GM23338 (cell line): Measurements from ENCODE around the gene DIAPH3. TPM values are rescaled to one million over a fixed set of nuclear protein-coding genes. Genes with fewer than 3 reads are reported as not detected.

Experiments
- ATAC-seq: fragments of 200-7000 bp; cut with Tn5 transposase; 3 replicates; pipeline ENCODE4 v1.9.1; 2020
- DNase-seq: peaks from one replicate; pipeline ENCODE4 v3.0.0-alpha.2; 2015; ENCODE audit warnings: low spot score
- H2AFZ ChIP-seq: fragments of 200-600 bp; sonication (generic); 2 replicates; pipeline ENCODE4 v1.8.0; 2016; ENCODE audit warnings: antibody characterized with exemption, mild to moderate bottlenecking, moderate library complexity
- H3F3A ChIP-seq: fragments of 200-600 bp; sonication (generic); replicated peaks from 2 replicates; pipeline ENCODE4 v1.8.0; 2017; ENCODE audit warnings: antibody characterized with exemption, mixed run types, low read depth
- H3K27ac ChIP-seq: fragments of 200-600 bp; sonication (generic); 2 replicates; pipeline ENCODE4 v1.6.1; 2016; ENCODE audit warnings: low read depth
- H3K27me3 ChIP-seq: fragments of 200-600 bp; sonication (generic); 2 replicates; pipeline ENCODE4 v1.8.0; 2016; ENCODE audit warnings: mild to moderate bottlenecking, mixed run types, moderate library complexity; ENCODE audit not compliant: insufficient read depth
- H3K36me3 ChIP-seq: fragments of 200-600 bp; sonication (generic); 2 replicates; pipeline ENCODE4 v1.8.0; 2016; ENCODE audit warnings: mild to moderate bottlenecking; ENCODE audit not compliant: insufficient read depth
- H3K4me1 ChIP-seq: fragments of 200-600 bp; sonication (generic); 2 replicates; pipeline ENCODE4 v1.8.0; 2016; ENCODE audit warnings: mild to moderate bottlenecking, moderate library complexity; ENCODE audit not compliant: insufficient read depth
- H3K4me2 ChIP-seq: fragments of 200-600 bp; sonication (generic); 2 replicates; pipeline ENCODE4 v1.7.1; 2017; ENCODE audit warnings: mixed run types
- H3K4me3 ChIP-seq: fragments of 200-600 bp; sonication (generic); 2 replicates; pipeline ENCODE4 v1.6.1; 2016; ENCODE audit warnings: mixed run types
- H3K79me2 ChIP-seq: fragments of 200-600 bp; sonication (generic); replicated peaks from 2 replicates; pipeline ENCODE4 v1.8.0; 2017; ENCODE audit warnings: mild to moderate bottlenecking; ENCODE audit not compliant: insufficient read depth
- H3K9me2 ChIP-seq: fragments of 200-600 bp; sonication (generic); 2 replicates; pipeline ENCODE4 v1.8.0; 2017; ENCODE audit not compliant: insufficient read depth
- H4K20me1 ChIP-seq: fragments of 200-600 bp; sonication (generic); replicated peaks from 2 replicates; pipeline ENCODE4 v1.8.0; 2017; ENCODE audit warnings: mild to moderate bottlenecking; ENCODE audit not compliant: insufficient read depth
- H3K27ac Mint-ChIP-seq: 2 replicates; pipeline ENCODE4 v1.8.0; 2020; ENCODE audit warnings: inconsistent platforms, mild to moderate bottlenecking, moderate library complexity, mixed read lengths
- H3K27me3 Mint-ChIP-seq: 3 replicates; pipeline ENCODE4 v1.8.0; 2022; ENCODE audit warnings: low read depth, mild to moderate bottlenecking, moderate library complexity, mixed read lengths, inconsistent platforms; ENCODE audit not compliant: insufficient read depth, poor library complexity
- H3K36me3 Mint-ChIP-seq: 3 replicates; pipeline ENCODE4 v1.8.0; 2021; ENCODE audit warnings: low read depth, mild to moderate bottlenecking, inconsistent platforms, moderate library complexity, mixed read lengths
- H3K4me1 Mint-ChIP-seq: 3 replicates; pipeline ENCODE4 v1.8.0; 2020; ENCODE audit warnings: mild to moderate bottlenecking, inconsistent platforms, mixed read lengths
- H3K4me3 Mint-ChIP-seq: 3 replicates; pipeline ENCODE4 v1.8.0; 2021; ENCODE audit warnings: moderate library complexity, mild to moderate bottlenecking, inconsistent platforms, mixed read lengths
- H3K9me3 Mint-ChIP-seq: 3 replicates; pipeline ENCODE4 v1.8.0; 2020; ENCODE audit warnings: moderate library complexity, mild to moderate bottlenecking, inconsistent platforms, mixed read lengths
- CREB1 ChIP-seq: fragments of 250-450 bp; sonication (Bioruptor Pico); IDR thresholded peaks from 2 replicates; pipeline ENCODE4 v1.5.0; 2020; ENCODE audit warnings: low read depth, mild to moderate bottlenecking, moderate library complexity
- EZH2 ChIP-seq: fragments of 200-600 bp; sonication (generic); IDR thresholded peaks from one replicate; pipeline ENCODE4 v1.8.0; 2017; ENCODE audit warnings: antibody characterized with exemption, mild to moderate bottlenecking, low read depth; ENCODE audit not compliant: unreplicated experiment
- JUNB ChIP-seq: IDR thresholded peaks from one replicate; pipeline ENCODE4 v1.6.1; 2016; ENCODE audit warnings: antibody characterized with exemption; ENCODE audit not compliant: unreplicated experiment
- NANOG ChIP-seq: IDR thresholded peaks from 2 replicates; pipeline ENCODE4 v1.6.1; 2016; ENCODE audit warnings: antibody characterized with exemption, borderline replicate concordance
- POLR2AphosphoS5 ChIP-seq: IDR thresholded peaks from 2 replicates; pipeline ENCODE4 v1.6.1; 2016; ENCODE audit warnings: antibody characterized with exemption, low read depth
- STAT1 ChIP-seq: IDR thresholded peaks from one replicate; pipeline ENCODE4 v1.6.1; 2016; ENCODE audit warnings: antibody characterized with exemption; ENCODE audit not compliant: unreplicated experiment
- ZNF331 ChIP-seq: fragments of 250-450 bp; sonication (Bioruptor Pico); IDR thresholded peaks from 2 replicates; pipeline ENCODE4 v1.5.0; 2020; ENCODE audit warnings: low read depth, mild to moderate bottlenecking, moderate library complexity
- polyA plus RNA-seq: library from polyadenylated mRNA; unstranded; fragments of >200 nt; fragmentation: Nextera tagmentation; extraction: Ambion mirVana; gene quantifications from 2 replicates; pipeline ENCODE4 v1.2.1, GENCODE V29; 2016
- total RNA-seq: library from RNA; depleted of rRNA; stranded (reverse); fragments of >200 nt; shearing (Covaris generic); gene quantifications from 2 replicates; pipeline ENCODE4 v1.2.3, GENCODE V29; 2014
- TF ChIP-seq, protein P1 (sequence below), 2 experiments: fragments of 200-600 bp in 1 of 2; sonication (generic) in 1 of 2; conservative IDR thresholded peaks; 2 replicates each; pipeline versions ENCODE4 v1.5.1 to v1.6.1; 2016 to 2017; ENCODE audit warnings: antibody characterized with exemption in 2 of 2, low read depth in 2 of 2, mild to moderate bottlenecking in 2 of 2, moderate library complexity in 1 of 2

Gene DIAPH3
- total and polyA plus RNA-seq, 2 experiments from 2014 or later: 23.4 to 30.2 TPM

DNA sequence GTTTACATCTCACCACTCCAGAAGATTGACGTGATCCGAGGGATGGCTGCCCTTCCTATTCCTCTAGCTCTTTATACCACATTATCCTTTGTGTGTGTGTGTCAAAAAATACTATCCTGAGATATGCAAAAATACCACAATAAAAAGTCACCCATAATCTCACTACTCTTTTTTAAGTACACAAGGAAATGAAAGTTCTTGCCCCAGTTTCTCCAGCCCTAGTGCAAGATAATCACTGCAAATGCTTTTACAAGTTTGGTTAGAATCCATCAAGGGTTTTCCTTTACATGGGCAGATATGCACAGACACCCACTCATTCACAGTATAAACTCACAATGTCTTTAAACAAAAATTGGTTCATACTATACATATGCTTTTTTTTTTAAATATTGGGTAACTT is 89.3 kb downstream of the DIAPH3 start:
- H3K27ac Mint-ChIP-seq: no peak overlapping the region
- H3K4me2 ChIP-seq: no peak overlapping the region
- H3K27ac ChIP-seq: no peak overlapping the region
- DNase-seq (no peak), ATAC-seq (no peak)
- peaks cover under 1% of the 10 kb centered on the region for H3K27me3 Mint-ChIP-seq
- no peaks in the 10 kb centered on the region for H3F3A ChIP-seq
- no peaks in the 10 kb centered on the region for H3K4me1 ChIP-seq
- no peaks in the 10 kb centered on the region for H3K36me3 ChIP-seq
- peaks cover 3% of the 10 kb centered on the region; the same call in 1 of the 2 replicates for H3K9me2 ChIP-seq
- no peaks in the 10 kb centered on the region for H3K27me3 ChIP-seq
- H3K36me3 Mint-ChIP-seq: peaks cover 12% of the 10 kb centered on the region; the same call in 2 of the 3 replicates
- H3K9me3 Mint-ChIP-seq: no peaks in the 10 kb centered on the region
- H3K79me2 ChIP-seq: no peaks in the 10 kb centered on the region
- no peak overlapping the region for H3K4me3 Mint-ChIP-seq
- H4K20me1 ChIP-seq: no peaks in the 10 kb centered on the region
- no peak for TF ChIP-seq ZNF331
- TF ChIP-seq CREB1 (CRISPR knock-in tag): no peak
- no peak for TF ChIP-seq JUNB
- no peak overlapping the region for H2AFZ ChIP-seq
- no peaks in the 10 kb centered on the region for H3K4me1 Mint-ChIP-seq
- H3K4me3 ChIP-seq: no peak overlapping the region

DNA sequence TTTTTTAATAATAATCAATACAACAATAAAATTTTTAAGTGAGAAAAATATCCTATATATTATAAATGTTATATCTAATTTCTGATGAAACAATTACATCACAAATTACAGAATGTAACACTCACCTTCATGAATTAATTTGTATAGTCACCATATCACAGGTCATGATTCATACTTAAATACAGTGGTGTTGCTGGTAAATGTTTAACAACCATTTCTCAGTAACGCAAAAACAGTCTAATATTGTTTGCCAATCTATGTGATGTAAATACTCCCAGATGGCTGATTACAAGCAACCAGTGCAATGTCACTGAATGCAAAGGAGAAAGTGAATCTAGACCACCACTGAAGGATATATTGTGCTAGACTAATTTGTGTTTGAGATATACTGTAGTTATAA is 97.5 kb downstream of the DIAPH3 start:
- no peak overlapping the region for H3K4me3 Mint-ChIP-seq
- Histone ChIP-seq H3K27ac (no peak overlapping the region), H3F3A (no peaks in the 10 kb centered on the region), H3K4me2 (no peak overlapping the region), H2AFZ (no peak overlapping the region), H4K20me1 (no peaks in the 10 kb centered on the region), H3K9me2 (peaks cover 13% of the 10 kb centered on the region), H3K4me3 (no peak overlapping the region), H3K4me1 (peaks cover 4% of the 10 kb centered on the region; the same call in 1 of the 2 replicates), H3K27me3 (no peaks in the 10 kb centered on the region), H3K36me3 (no peaks in the 10 kb centered on the region), H3K79me2 (no peaks in the 10 kb centered on the region)
- DNase-seq (no peak), ATAC-seq (no peak)
- TF ChIP-seq POLR2AphosphoS5 (no peak), EZH2 (no peak), CREB1 (CRISPR knock-in tag) (no peak), STAT1 (no peak)
- TF ChIP-seq, protein P1, sequence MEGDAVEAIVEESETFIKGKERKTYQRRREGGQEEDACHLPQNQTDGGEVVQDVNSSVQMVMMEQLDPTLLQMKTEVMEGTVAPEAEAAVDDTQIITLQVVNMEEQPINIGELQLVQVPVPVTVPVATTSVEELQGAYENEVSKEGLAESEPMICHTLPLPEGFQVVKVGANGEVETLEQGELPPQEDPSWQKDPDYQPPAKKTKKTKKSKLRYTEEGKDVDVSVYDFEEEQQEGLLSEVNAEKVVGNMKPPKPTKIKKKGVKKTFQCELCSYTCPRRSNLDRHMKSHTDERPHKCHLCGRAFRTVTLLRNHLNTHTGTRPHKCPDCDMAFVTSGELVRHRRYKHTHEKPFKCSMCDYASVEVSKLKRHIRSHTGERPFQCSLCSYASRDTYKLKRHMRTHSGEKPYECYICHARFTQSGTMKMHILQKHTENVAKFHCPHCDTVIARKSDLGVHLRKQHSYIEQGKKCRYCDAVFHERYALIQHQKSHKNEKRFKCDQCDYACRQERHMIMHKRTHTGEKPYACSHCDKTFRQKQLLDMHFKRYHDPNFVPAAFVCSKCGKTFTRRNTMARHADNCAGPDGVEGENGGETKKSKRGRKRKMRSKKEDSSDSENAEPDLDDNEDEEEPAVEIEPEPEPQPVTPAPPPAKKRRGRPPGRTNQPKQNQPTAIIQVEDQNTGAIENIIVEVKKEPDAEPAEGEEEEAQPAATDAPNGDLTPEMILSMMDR (conservative IDR thresholded peaks at IDR 0.05; ENCODE audit: low read depth in 2 of 2): no peak
- H3K9me3 Mint-ChIP-seq: no peaks in the 10 kb centered on the region
- H3K36me3 Mint-ChIP-seq: peaks cover 27% of the 10 kb centered on the region; the same call in 2 of the 3 replicates
- H3K27ac Mint-ChIP-seq: no peak overlapping the region
- H3K27me3 Mint-ChIP-seq: peaks cover 2% of the 10 kb centered on the region
- H3K4me1 Mint-ChIP-seq: peaks cover 8% of the 10 kb centered on the region

DNA sequence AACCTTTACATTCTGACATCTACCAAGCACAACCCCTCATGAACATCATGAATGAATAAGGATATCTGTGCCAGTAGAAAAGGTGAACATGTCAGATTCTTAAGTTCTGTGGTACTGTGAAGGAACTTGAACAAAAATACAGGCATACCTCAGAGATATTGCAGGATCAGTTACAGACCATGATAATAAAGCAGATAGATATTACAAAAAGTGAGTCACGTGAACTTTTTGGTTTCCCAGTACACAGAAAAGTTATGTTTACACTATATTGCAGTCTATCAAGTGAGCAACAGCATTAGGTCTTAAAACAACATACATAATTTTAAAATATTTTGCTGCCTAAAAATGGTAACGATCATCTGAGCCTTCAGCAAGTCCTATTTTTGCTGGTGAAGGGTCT is 101.2 kb downstream of the DIAPH3 start:
- Histone ChIP-seq H3K79me2 (no peaks in the 10 kb centered on the region), H3K4me1 (peaks cover 9% of the 10 kb centered on the region; the same call in 1 of the 2 replicates), H3K4me2 (no peak overlapping the region), H3K9me2 (peaks cover 4% of the 10 kb centered on the region; the same call in 1 of the 2 replicates), H3F3A (no peaks in the 10 kb centered on the region), H3K27me3 (no peaks in the 10 kb centered on the region), H4K20me1 (no peaks in the 10 kb centered on the region), H2AFZ (no peak overlapping the region), H3K4me3 (no peak overlapping the region), H3K36me3 (no peaks in the 10 kb centered on the region), H3K27ac (no peak overlapping the region)
- H3K36me3 Mint-ChIP-seq: peaks cover 14% of the 10 kb centered on the region; the same call in 2 of the 3 replicates
- H3K27ac Mint-ChIP-seq: no peak overlapping the region
- no peaks in the 10 kb centered on the region for H3K27me3 Mint-ChIP-seq
- no peaks in the 10 kb centered on the region for H3K9me3 Mint-ChIP-seq
- TF ChIP-seq NANOG: no peak
- ATAC-seq (no peak), DNase-seq (no peak)
- no peak overlapping the region for H3K4me3 Mint-ChIP-seq
- H3K4me1 Mint-ChIP-seq: peaks cover 13% of the 10 kb centered on the region
